ENCODE data around the gene PAN3.

PAN3 gene

GRCh38 chr13:28328271-28328607 is 189.9 kb downstream of the PAN3 start:
- Histone ChIP-seq H3K27ac (no peak overlapping the region), H3K4me3 (no peak overlapping the region)
- DNase-seq (ENCODE audit: low spot score), result no peak
- TF ChIP-seq CTCF (IDR thresholded peaks at IDR 0.05), result no peak

GRCh38 chr13:28329395-28330158 is 191.2 kb downstream of the PAN3 start:
- no peak for DNase-seq (ENCODE audit: low spot score)
- H3K4me3 ChIP-seq, result no peak overlapping the region
- peak overlapping the region in 1 of 2 donors; percentile 28 for H3K27ac ChIP-seq
- TF ChIP-seq CTCF (IDR thresholded peaks at IDR 0.05), result no peak

- H3K4me3 ChIP-seq, result no peak overlapping the region
- no peak for TF ChIP-seq CTCF (IDR thresholded peaks at IDR 0.05)
- no peak overlapping the region for H3K27ac ChIP-seq
- no peak for DNase-seq (ENCODE audit: low spot score)
These were observed 195.0 kb downstream of the PAN3 start for GRCh38 chr13:28333204-28333881.

DNA sequence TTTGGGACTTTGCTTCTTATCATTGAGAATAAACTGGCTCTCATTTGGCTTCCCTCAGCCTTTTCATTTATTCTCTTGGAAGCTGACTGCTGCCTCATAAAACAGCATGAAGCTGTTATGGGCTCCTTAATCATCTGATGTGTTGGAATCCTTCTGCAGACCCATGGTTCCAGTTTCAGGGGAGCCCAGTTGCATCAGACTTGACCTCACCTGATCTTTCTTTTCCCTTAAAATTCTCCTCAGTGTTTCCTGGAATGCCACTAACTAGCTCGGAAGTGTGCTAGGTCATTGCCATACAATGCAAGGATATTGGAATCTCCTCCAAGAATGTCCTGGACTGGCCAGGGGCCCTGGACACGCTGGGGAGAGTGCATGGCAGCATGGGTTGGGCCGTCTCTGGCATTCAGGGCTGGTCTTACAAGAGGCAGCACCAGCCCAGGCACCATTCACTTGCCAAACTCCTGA is 197.9 kb downstream of the PAN3 start:
- TF ChIP-seq CTCF (IDR thresholded peaks at IDR 0.05), result no peak
- H3K27ac ChIP-seq, result no peak overlapping the region

GRCh38 chr13:28337166-28338005 is 199.0 kb downstream of the PAN3 start:
- Histone ChIP-seq H3K27ac (peak overlapping the region in 1 of 2 donors; percentile 16), H3K4me3 (no peak overlapping the region)
- TF ChIP-seq CTCF (IDR thresholded peaks at IDR 0.05), result no peak
- DNase-seq (ENCODE audit: low spot score), result no peak

More for the DNA sequence above, 197.9 kb downstream of the PAN3 start:
- no peak overlapping the region for H3K4me3 ChIP-seq
- DNase-seq (ENCODE audit: low spot score), result no peak

GRCh38 chr13:28338006-28338574 is 199.7 kb downstream of the PAN3 start:
- no peak for DNase-seq (ENCODE audit: low spot score)
- Histone ChIP-seq H3K27ac (no peak overlapping the region), H3K4me3 (peak overlapping the region; percentile 10)
- no peak for TF ChIP-seq CTCF (IDR thresholded peaks at IDR 0.05)
